B cell (primary cell): Measurements from ENCODE around the gene LRP2BP. TPM values are rescaled to one million over a fixed set of nuclear protein-coding genes. Genes with fewer than 3 reads are reported as not detected.
A peak's percentile ranks its signal among the peaks of the same experiment; 100 is the strongest.

ENCODE experiments used
- ATAC-seq: fragments of 200-7000 bp; cut with Tn5 transposase; one replicate; pipeline ENCODE4 v1.10.0; 2021; ENCODE audit warnings: low read depth, mild to moderate bottlenecking, moderate number of reproducible peaks, moderate library complexity
- CTCF ChIA-PET: fragments of 350-600 bp; sonication (Branson Sonifier 250); formaldehyde crosslinking; loops from one replicate; lab custom pipeline; 2021; ENCODE audit warnings: antibody characterized with exemption, inconsistent platforms; lab: Charles Lee
- POLR2A ChIA-PET: fragments of 350-600 bp; sonication (Branson Sonifier 250); formaldehyde crosslinking; loops from one replicate; lab custom pipeline; 2021; ENCODE audit warnings: antibody characterized with exemption; lab: Charles Lee
- DNase-seq: peaks from one replicate; pipeline ENCODE4 v3.0.0; 2013
- H2AFZ ChIP-seq: 2 replicates; pipeline ENCODE4 v1.6.1; 2012; ENCODE audit warnings: mild to moderate bottlenecking, low read depth, low read length; ENCODE audit not compliant: insufficient read depth, poor library complexity, severe bottlenecking
- H3K27ac ChIP-seq, 2 donors: 1 replicate in 1 of 2; 2 replicates in 1 of 2; pipeline ENCODE4 v1.5.1; 2012 to 2013; ENCODE audit warnings: low read length in 2 of 2, mild to moderate bottlenecking in 2 of 2, moderate library complexity in 1 of 2
- H3K27me3 ChIP-seq, 4 experiments: fragments of 200-600 bp in 1 of 4; sonication (generic) in 1 of 4; replicated peaks in 1 of 4; 1 replicate in 2 of 4; 2 replicates in 2 of 4; pipeline versions ENCODE4 v1.6.1 to v1.7.0; 2013 to 2016; ENCODE audit warnings: low read length in 3 of 4, mild to moderate bottlenecking in 2 of 4, mixed read lengths in 1 of 4, moderate library complexity in 1 of 4; ENCODE audit not compliant: insufficient read depth in 4 of 4, control insufficient read depth in 3 of 4; ENCODE audit errors: control extremely low read depth in 1 of 4
- H3K36me3 ChIP-seq, 2 experiments: replicated peaks in 1 of 2; 1 replicate in 1 of 2; 2 replicates in 1 of 2; pipeline versions ENCODE4 v1.6.1 to v1.7.1; 2013; ENCODE audit warnings: low read length in 1 of 2; ENCODE audit not compliant: insufficient read depth in 2 of 2, control insufficient read depth in 1 of 2; ENCODE audit errors: control extremely low read depth in 1 of 2, extremely low read depth in 1 of 2
- H3K4me1 ChIP-seq, 2 donors: fragments of 200-600 bp in 1 of 2; sonication (generic) in 1 of 2; 1 replicate in 1 of 2; 2 replicates in 1 of 2; pipeline versions ENCODE4 v1.5.1 to v1.6.1; 2013 to 2017; ENCODE audit warnings: low read length in 2 of 2; ENCODE audit not compliant: control insufficient read depth in 2 of 2, insufficient read depth in 2 of 2
- H3K4me2 ChIP-seq: replicated peaks from 2 replicates; pipeline ENCODE3; 2012; ENCODE audit warnings: mild to moderate bottlenecking, low read depth, low read length; ENCODE audit not compliant: poor library complexity, severe bottlenecking
- H3K4me3 ChIP-seq, 5 experiments: fragments of 200-600 bp in 1 of 5; sonication (generic) in 1 of 5; 1 replicate in 3 of 5; 2 replicates in 2 of 5; pipeline versions ENCODE4 v1.5.1 to v1.7.0; 2011 to 2016; ENCODE audit warnings: low read length in 4 of 5, mild to moderate bottlenecking in 4 of 5, low read depth in 2 of 5, control low read depth in 1 of 5, moderate library complexity in 1 of 5; ENCODE audit not compliant: insufficient read depth in 1 of 5; ENCODE audit errors: control extremely low read depth in 1 of 5, extremely low read depth in 1 of 5
- H3K79me2 ChIP-seq: fragments of 200-600 bp; sonication (generic); one replicate; pipeline ENCODE4 v1.6.0; 2016; ENCODE audit warnings: low read length; ENCODE audit not compliant: control insufficient read depth, insufficient read depth
- H3K9ac ChIP-seq: fragments of 200-600 bp; sonication (generic); 2 replicates; pipeline ENCODE4 v1.6.1; 2017; ENCODE audit warnings: mild to moderate bottlenecking, low read length, moderate library complexity
- H3K9me3 ChIP-seq, 3 donors: one replicate each; pipeline versions ENCODE4 v1.6.1 to v1.7.1; 2013; ENCODE audit warnings: low read length in 2 of 3; ENCODE audit not compliant: control insufficient read depth in 2 of 3, insufficient read depth in 1 of 3; ENCODE audit errors: control extremely low read depth in 1 of 3
- H4K20me1 ChIP-seq: 2 replicates; pipeline ENCODE4 v1.6.0; 2012; ENCODE audit warnings: mild to moderate bottlenecking, low read length; ENCODE audit not compliant: insufficient read depth, control insufficient read depth, poor library complexity, severe bottlenecking
- H3K27ac Mint-ChIP-seq: one replicate; pipeline ENCODE4 v1.8.0; 2021; ENCODE audit warnings: mixed read lengths
- H3K27me3 Mint-ChIP-seq: one replicate; pipeline ENCODE4 v1.8.0; 2021; ENCODE audit warnings: mixed read lengths
- H3K4me1 Mint-ChIP-seq: one replicate; pipeline ENCODE4 v1.8.0; 2021; ENCODE audit warnings: mixed read lengths
- H3K4me3 Mint-ChIP-seq: one replicate; pipeline ENCODE4 v1.8.0; 2021; ENCODE audit warnings: mixed read lengths
- H3K9me3 Mint-ChIP-seq: one replicate; pipeline ENCODE4 v1.8.0; 2022; ENCODE audit warnings: mixed read lengths; ENCODE audit not compliant: insufficient read depth
- CTCF ChIP-seq: fragments of 200-600 bp; IDR thresholded peaks from one replicate; pipeline ENCODE4 v1.8.0; 2022; ENCODE audit warnings: antibody characterized with exemption, mild to moderate bottlenecking
- EZH2 ChIP-seq: IDR thresholded peaks from 2 replicates; pipeline ENCODE4 v1.6.1; 2012; ENCODE audit warnings: borderline replicate concordance, low read depth, mild to moderate bottlenecking, moderate library complexity, low read length; ENCODE audit not compliant: insufficient read depth, poor library complexity, severe bottlenecking
- WGBS: methylation state at CpG from one replicate; pipeline ENCODE4 v1.1.5; 2013; ENCODE audit warnings: missing lambda C conversion rate; ENCODE audit not compliant: insufficient coverage; 5-methylcytosine and 5-hydroxymethylcytosine counted together
- intact Hi-C: fragments of 100-400 bp; cut with micrococcal nuclease; formaldehyde crosslinking; loops from one replicate; pipeline ENCODE4 v1.10.0; 2022
- polyA plus RNA-seq: library from polyadenylated mRNA; depleted of rRNA; stranded (reverse); fragments of >200 nt; gene quantifications from 2 replicates; pipeline ENCODE4 v1.2.3, GENCODE V29; 2012
- total RNA-seq, 2 donors: library from RNA; stranded (reverse); fragments of 120-200 nt in 1 of 2; gene quantifications; 1 replicate in 1 of 2; 2 replicates in 1 of 2; pipeline versions ENCODE4 v1.2.3 to v1.2.4, GENCODE V29; 2013 to 2022

The LRP2BP gene
- total and polyA plus RNA-seq, 2 donors (not counting 1 experiment from before 2014, with no cell fraction given), result 0.15 to 1.6 TPM

- H3K9ac ChIP-seq, result peak overlapping the region; percentile 88
- no peaks in the 10 kb centered on the region for H3K9me3 ChIP-seq
- Mint-ChIP-seq H3K9me3 (no peaks in the 10 kb centered on the region), H3K27me3 (no peaks in the 10 kb centered on the region), H3K4me1 (peaks cover 54% of the 10 kb centered on the region), H3K4me3 (peak overlapping the region; percentile 92), H3K27ac (peak overlapping the region; percentile 94)
- H3K4me2 ChIP-seq, result peak overlapping the region; percentile 90
- POLR2A ChIA-PET, result interaction anchor here (0.6 to 2.2 kb wide), 5 partner anchors 9 to 201 kb away, joined by 3 to 19 read pairs (median 6); partner anchors contain the start of gene UFSP2
- peaks cover 0 to 10% of the 10 kb centered on the region in 2 experiments for H3K36me3 ChIP-seq
- under 1% methylated on average over 98 of the region's 98 CpGs for WGBS
- H3K27me3 ChIP-seq, result no peaks in the 10 kb centered on the region
- intact Hi-C loops, result loop anchor here (1.0 to 10.0 kb wide), 10 partner anchors 29 to 1889 kb away; partner anchors contain the start of genes ACSL1, CCDC110, CYP4V2 and ING2
- TF ChIP-seq EZH2, result no peak
- TF ChIP-seq CTCF, result no peak
- ATAC-seq (peak; percentile 87), DNase-seq (peak; percentile 97)
- no peaks in the 10 kb centered on the region for H4K20me1 ChIP-seq
- peak overlapping the region; percentile 97 to 99 for H3K27ac ChIP-seq
- peak overlapping the region; percentile 79 to 98 (median 89) for H3K4me3 ChIP-seq
- H3K79me2 ChIP-seq, result no peaks in the 10 kb centered on the region
- peak overlapping the region; percentile 70 for H2AFZ ChIP-seq
- CTCF ChIA-PET, result interaction anchor here (1.1 to 2.4 kb wide), 6 partner anchors 9 to 201 kb away, joined by 3 to 15 read pairs (median 3); partner anchors contain the start of gene UFSP2
- H3K4me1 ChIP-seq, result peaks cover 26% of the 10 kb centered on the region in 2 donors
These were observed 416 bp upstream of the LRP2BP start for GRCh38 chr4:185395956-185396723.
